Renal cortex interstitium (tissue), 11 donors: Measurements from ENCODE around the gene XKR8. TPM values are rescaled to one million over a fixed set of nuclear protein-coding genes. Genes with fewer than 3 reads are reported as not detected.

Experiments
- DNase-seq, 11 donors: peaks; one replicate each; pipeline ENCODE4 v3.0.0-alpha.2; 2013; ENCODE audit warnings: low read depth in 9 of 11, low spot score in 4 of 11; ENCODE audit errors: extremely low read depth in 1 of 11
- polyA plus RNA-seq, 3 donors: library from polyadenylated mRNA; unstranded; fragments of 120-200 nt; gene quantifications; one replicate each; pipeline ENCODE4 v1.2.1, GENCODE V29; 2013; ENCODE audit not compliant: insufficient read length in 3 of 3

XKR8 gene
- polyA plus RNA-seq, 3 donors, result 7.1 to 10.1 (median 10.0) TPM

GRCh38 chr1:27941671-27942540 is 17.9 kb upstream of the XKR8 start:
- DNase-seq, result no peak

- no peak for DNase-seq
Measured at GRCh38 chr1:27945020-27945419, 14.8 kb upstream of the XKR8 start.

- no peak for DNase-seq
Measured at GRCh38 chr1:27949027-27949426, 10.7 kb upstream of the XKR8 start.

GRCh38 chr1:27951396-27951795 is 8.4 kb upstream of the XKR8 start:
- no peak for DNase-seq

- DNase-seq, result no peak
Measured at GRCh38 chr1:27952147-27952546, 7.6 kb upstream of the XKR8 start.

GRCh38 chr1:27954186-27954585 is 5.6 kb upstream of the XKR8 start:
- no peak for DNase-seq

- no peak for DNase-seq
Measured at GRCh38 chr1:27955076-27955475, 4.7 kb upstream of the XKR8 start.

- no peak for DNase-seq
Measured at GRCh38 chr1:27956761-27957160, 3.0 kb upstream of the XKR8 start.

- no peak for DNase-seq
Measured at GRCh38 chr1:27957655-27958054, 2.1 kb upstream of the XKR8 start.

- no peak for DNase-seq
Measured at GRCh38 chr1:27958513-27958912, 1.3 kb upstream of the XKR8 start.

GRCh38 chr1:27960762-27961645 is 1.2 kb downstream of the XKR8 start:
- no peak for DNase-seq

GRCh38 chr1:27961646-27962221 is 2.0 kb downstream of the XKR8 start:
- no peak for DNase-seq

- DNase-seq, result no peak
Measured at GRCh38 chr1:27963393-27963792, 3.6 kb downstream of the XKR8 start.

- DNase-seq, result no peak
Measured at GRCh38 chr1:27966402-27967105, 6.8 kb downstream of the XKR8 start.

GRCh38 chr1:27967106-27967883 is 7.5 kb downstream of the XKR8 start:
- no peak for DNase-seq

- no peak for DNase-seq
Measured at GRCh38 chr1:27967884-27968466, 8.2 kb downstream of the XKR8 start.

GRCh38 chr1:27968692-27969091 is 8.9 kb downstream of the XKR8 start:
- DNase-seq, result no peak

- DNase-seq, result no peak
Measured at GRCh38 chr1:27970401-27970800, 10.6 kb downstream of the XKR8 start.
